Measurements from ENCODE around the gene PCBP3.

GRCh38 chr21:45947296-45947695 is 303.8 kb downstream of the PCBP3 start:
- TF ChIP-seq CTCF (IDR thresholded peaks at IDR 0.05; ENCODE audit: insufficient read depth, low read length, poor library complexity, severe bottlenecking) (no peak), EZH2phosphoT487 (conservative IDR thresholded peaks at IDR 0.05; ENCODE audit: low read length) (no peak)

Measured in SU-DHL-6 (cell line).